Measurements from ENCODE around the gene EVA1B. TPM values are rescaled to one million over a fixed set of nuclear protein-coding genes. Genes with fewer than 3 reads are reported as not detected.

EVA1B gene
- total RNA-seq, 6 experiments from 2014 or later: 3.2 to 20.6 (median 5.1) TPM

DNA sequence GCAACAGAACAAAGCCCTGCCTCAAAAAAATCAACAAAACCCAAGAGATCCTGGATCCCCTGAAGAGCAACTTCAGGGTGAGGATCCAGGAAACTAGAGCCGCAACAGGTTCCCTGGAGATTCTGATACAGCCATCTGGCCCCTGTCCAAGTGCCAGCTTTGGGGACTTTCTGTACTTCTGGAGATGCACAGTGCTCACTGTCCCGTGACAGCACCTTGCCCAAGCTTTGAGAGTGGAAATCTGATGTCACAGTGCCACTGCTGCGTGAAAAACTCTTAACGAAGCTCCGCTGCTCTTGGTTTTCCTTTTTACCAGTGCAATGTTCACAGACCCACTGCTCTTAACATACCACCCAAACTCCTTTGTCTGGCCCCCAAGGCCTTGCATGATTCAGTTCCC is 35.9 kb upstream of the EVA1B start:
- 87% methylated on average over 3 of the region's 5 CpGs for WGBS (ENCODE audit: insufficient coverage, low coverage, low lambda C conversion rate, missing lambda C conversion rate)
- intact Hi-C loops (cut with DNase I): no loop called here
- H3K36me3 ChIP-seq: peaks cover 0 to 67% (median 27%) of the 10 kb centered on the region in 4 donors

DNA sequence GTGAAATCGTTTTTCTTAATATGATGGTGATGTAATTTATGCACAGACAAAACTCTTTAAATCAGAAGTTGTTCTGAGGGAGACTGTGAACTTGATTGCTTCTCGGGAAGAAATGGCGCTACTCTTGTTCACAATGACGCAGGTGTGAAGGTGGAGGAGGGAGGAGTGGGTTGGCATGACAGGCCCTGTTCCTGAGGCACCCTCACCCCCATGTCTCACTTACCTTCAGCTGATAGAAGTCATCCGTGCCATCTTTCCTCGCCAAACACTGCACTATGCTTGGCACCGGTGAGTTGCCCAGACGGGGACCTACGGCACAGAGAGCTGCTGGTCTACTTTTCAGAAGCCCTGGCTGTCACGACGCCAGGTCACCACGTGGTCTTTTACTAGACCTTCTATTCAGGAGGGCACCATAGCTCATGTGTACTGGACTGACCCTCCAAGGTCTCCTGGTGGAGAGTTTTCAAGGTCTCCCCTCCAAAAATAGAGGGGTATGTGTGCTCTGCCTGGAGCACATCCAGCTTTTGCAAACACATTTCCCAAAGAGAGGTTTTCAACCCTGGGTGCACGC is 35.2 kb upstream of the EVA1B start:
- Histone ChIP-seq H3K4me1 (no peaks in the 10 kb centered on the region), H3K27me3 (no peaks in the 10 kb centered on the region), H3K9me3 (no peaks in the 10 kb centered on the region), H3K27ac (no peak overlapping the region), H3K36me3 (peaks cover 0 to 75% (median 33%) of the 10 kb centered on the region in 4 donors), H3K4me3 (no peak overlapping the region)
- intact Hi-C loops (cut with DNase I): no loop called here
- ATAC-seq (no peak), DNase-seq (no peak)
- WGBS (ENCODE audit: insufficient coverage, low coverage, low lambda C conversion rate, missing lambda C conversion rate): 69% methylated on average over 3 of the region's 13 CpGs
- TF ChIP-seq POLR2A (IDR thresholded peaks at IDR 0.05): no peak
- TF ChIP-seq, protein P1, sequence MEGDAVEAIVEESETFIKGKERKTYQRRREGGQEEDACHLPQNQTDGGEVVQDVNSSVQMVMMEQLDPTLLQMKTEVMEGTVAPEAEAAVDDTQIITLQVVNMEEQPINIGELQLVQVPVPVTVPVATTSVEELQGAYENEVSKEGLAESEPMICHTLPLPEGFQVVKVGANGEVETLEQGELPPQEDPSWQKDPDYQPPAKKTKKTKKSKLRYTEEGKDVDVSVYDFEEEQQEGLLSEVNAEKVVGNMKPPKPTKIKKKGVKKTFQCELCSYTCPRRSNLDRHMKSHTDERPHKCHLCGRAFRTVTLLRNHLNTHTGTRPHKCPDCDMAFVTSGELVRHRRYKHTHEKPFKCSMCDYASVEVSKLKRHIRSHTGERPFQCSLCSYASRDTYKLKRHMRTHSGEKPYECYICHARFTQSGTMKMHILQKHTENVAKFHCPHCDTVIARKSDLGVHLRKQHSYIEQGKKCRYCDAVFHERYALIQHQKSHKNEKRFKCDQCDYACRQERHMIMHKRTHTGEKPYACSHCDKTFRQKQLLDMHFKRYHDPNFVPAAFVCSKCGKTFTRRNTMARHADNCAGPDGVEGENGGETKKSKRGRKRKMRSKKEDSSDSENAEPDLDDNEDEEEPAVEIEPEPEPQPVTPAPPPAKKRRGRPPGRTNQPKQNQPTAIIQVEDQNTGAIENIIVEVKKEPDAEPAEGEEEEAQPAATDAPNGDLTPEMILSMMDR (IDR thresholded peaks at IDR 0.05): no peak

More for the DNA sequence above, 35.9 kb upstream of the EVA1B start:
- DNase-seq: no peak
- Histone ChIP-seq H3K27ac (no peak overlapping the region), H3K27me3 (no peaks in the 10 kb centered on the region), H3K9me3 (no peaks in the 10 kb centered on the region), H3K4me1 (no peaks in the 10 kb centered on the region), H3K4me3 (no peak overlapping the region)
- TF ChIP-seq, protein P1 (IDR thresholded peaks at IDR 0.05): no peak
- TF ChIP-seq POLR2A (IDR thresholded peaks at IDR 0.05): no peak
- no peak for ATAC-seq

DNA sequence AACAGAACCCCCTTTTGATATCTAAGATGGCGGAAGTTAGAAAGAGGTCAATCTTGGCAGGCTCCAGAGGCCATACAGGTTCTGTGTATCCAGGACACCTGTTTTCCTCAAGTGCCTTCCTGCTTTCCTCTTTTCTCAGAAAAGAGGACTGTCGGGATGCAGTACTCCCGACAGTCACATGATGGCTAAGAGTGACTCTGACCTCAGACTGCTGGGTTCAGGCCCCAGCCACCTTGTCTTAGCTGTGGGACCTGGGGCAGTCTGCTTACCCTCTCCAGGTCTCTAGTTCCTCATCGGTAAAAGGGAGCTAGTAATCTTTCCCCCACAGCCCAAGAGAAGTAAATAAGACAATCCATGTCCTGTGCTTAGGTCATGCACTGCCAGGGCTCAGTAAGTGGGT is 32.4 kb upstream of the EVA1B start:
- 85% methylated on average over 4 of the region's 4 CpGs for WGBS (ENCODE audit: insufficient coverage, low coverage, low lambda C conversion rate, missing lambda C conversion rate)
- DNase-seq (no peak), ATAC-seq (no peak)
- no peak overlapping the region for H3K4me3 ChIP-seq
- H3K4me1 ChIP-seq: no peaks in the 10 kb centered on the region
- H3K27me3 ChIP-seq: no peaks in the 10 kb centered on the region
- no peak for TF ChIP-seq POLR2A (IDR thresholded peaks at IDR 0.05)
- H3K27ac ChIP-seq: no peak overlapping the region
- H3K9me3 ChIP-seq: no peaks in the 10 kb centered on the region
- peaks cover 0 to 71% (median 27%) of the 10 kb centered on the region in 4 donors for H3K36me3 ChIP-seq
- intact Hi-C loops (cut with DNase I): no loop called here

GRCh38 chr1:36354486-36354885 is 31.0 kb upstream of the EVA1B start:
- DNase-seq (no peak), ATAC-seq (no peak)
- intact Hi-C loops (cut with DNase I): no loop called here
- Histone ChIP-seq H3K36me3 (peaks cover 0 to 71% (median 27%) of the 10 kb centered on the region in 4 donors), H3K4me3 (no peak overlapping the region), H3K4me1 (no peaks in the 10 kb centered on the region), H3K27ac (no peak overlapping the region), H3K27me3 (no peaks in the 10 kb centered on the region), H3K9me3 (no peaks in the 10 kb centered on the region)
- 97% methylated on average over 6 of the region's 11 CpGs for WGBS (ENCODE audit: insufficient coverage, low coverage, low lambda C conversion rate, missing lambda C conversion rate)
- TF ChIP-seq, protein P1 (IDR thresholded peaks at IDR 0.05): no peak
- TF ChIP-seq POLR2A (IDR thresholded peaks at IDR 0.05): no peak

DNA sequence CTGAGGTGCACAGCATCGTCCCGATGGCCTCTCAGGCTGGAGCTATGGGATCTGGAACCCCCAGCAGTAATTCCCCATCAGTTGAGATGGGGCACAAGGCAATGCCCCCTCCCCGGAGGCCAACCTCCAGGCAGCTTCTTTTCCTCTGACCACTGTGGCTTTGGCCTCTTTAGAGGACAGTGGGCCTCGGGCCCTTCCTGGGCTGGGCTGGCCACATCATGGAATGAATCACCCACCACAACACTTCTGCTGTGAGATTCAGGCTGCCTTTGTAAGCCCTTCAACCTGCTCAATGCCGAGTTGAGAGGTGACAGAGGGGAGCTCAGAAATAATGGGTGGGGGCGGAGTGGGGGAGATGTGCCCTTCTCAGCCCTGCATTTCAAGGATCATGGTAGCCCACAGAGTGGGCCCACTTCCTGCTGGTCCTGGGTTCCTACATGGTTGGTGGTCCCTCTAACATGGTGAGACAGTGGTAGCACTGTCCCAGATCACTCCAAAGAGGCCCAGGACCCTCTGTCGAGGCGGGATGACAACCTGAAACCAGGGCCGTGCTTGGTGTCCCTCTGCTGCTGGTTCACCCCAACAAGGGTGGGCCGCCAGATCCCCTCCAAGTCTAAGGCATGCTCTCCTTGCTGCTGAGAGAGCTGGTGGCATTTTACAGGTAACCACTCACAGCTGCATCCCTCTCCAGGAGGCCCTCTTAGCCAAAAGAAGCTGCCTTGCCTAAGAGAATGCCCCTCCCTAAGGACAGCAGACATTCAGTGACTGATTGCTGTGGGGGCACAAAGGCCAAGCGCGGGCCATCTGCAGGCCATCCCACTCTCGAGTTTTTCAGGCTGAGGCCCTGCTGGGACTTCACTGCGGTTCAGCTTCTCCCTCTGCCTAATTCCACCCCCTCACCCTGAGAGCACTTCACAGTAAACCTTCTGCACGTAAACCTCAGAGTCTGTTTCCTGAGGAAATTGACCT is 29.7 kb upstream of the EVA1B start:
- intact Hi-C loops (cut with DNase I): no loop called here
- DNase-seq (no peak), ATAC-seq (no peak)
- TF ChIP-seq, protein P1 (IDR thresholded peaks at IDR 0.05): no peak
- TF ChIP-seq POLR2A (IDR thresholded peaks at IDR 0.05): no peak
- no peaks in the 10 kb centered on the region for H3K27me3 ChIP-seq
- no peaks in the 10 kb centered on the region for H3K9me3 ChIP-seq
- WGBS (ENCODE audit: insufficient coverage, low coverage, low lambda C conversion rate, missing lambda C conversion rate): 74% methylated on average over 8 of the region's 15 CpGs
- H3K27ac ChIP-seq: no peak overlapping the region
- no peak overlapping the region for H3K4me3 ChIP-seq
- H3K4me1 ChIP-seq: no peaks in the 10 kb centered on the region
- H3K36me3 ChIP-seq: peaks cover 0 to 71% (median 28%) of the 10 kb centered on the region in 4 donors
